K562 (cell line): ENCODE data around the gene ZNHIT2. TPM values are rescaled to one million over a fixed set of nuclear protein-coding genes. Genes with fewer than 3 reads are reported as not detected.

Source experiments
- ATF4 ChIP-seq: fragments of 450-650 bp; formaldehyde crosslinking; IDR thresholded peaks from 2 replicates; pipeline ENCODE4 v1.4.0; 2022; ENCODE audit warnings: mild to moderate bottlenecking, moderate library complexity
- EGR1 ChIP-seq: fragments of 450-650 bp; conservative IDR thresholded peaks from 2 replicates; pipeline ENCODE4 v1.6.1; 2017; ENCODE audit warnings: mild to moderate bottlenecking
- HMGN3 ChIP-seq: IDR thresholded peaks from 2 replicates; pipeline ENCODE4 v1.6.1; 2011; ENCODE audit warnings: borderline replicate concordance, low read depth, mild to moderate bottlenecking, mixed read lengths, low read length; ENCODE audit not compliant: insufficient read length; ENCODE audit errors: extremely low read depth
- KDM4B ChIP-seq, 2 experiments: fragments of 450-650 bp in 1 of 2; sonication (generic) in 1 of 2; IDR thresholded peaks; 2 replicates each; pipeline ENCODE4 v1.6.1; 2016 to 2017; ENCODE audit warnings: borderline replicate concordance in 2 of 2, antibody characterized with exemption in 1 of 2, low read depth in 1 of 2, mild to moderate bottlenecking in 1 of 2
- MED1 ChIP-seq: sonication (generic); formaldehyde crosslinking; IDR thresholded peaks from 2 replicates; pipeline ENCODE4 v1.8.1; 2023; ENCODE audit warnings: missing genetic modification reagents, borderline replicate concordance
- MGA ChIP-seq: fragments of 450-650 bp; IDR thresholded peaks from 2 replicates; pipeline ENCODE4 v1.6.1; 2016; ENCODE audit warnings: mild to moderate bottlenecking, moderate library complexity
- U2AF2 ChIP-seq: fragments of 200-400 bp; formaldehyde crosslinking; optimal IDR thresholded peaks from 2 replicates; pipeline ENCODE3; 2017; ENCODE audit warnings: low read depth, mild to moderate bottlenecking, low read length
- ZBTB43 ChIP-seq: sonication (generic); formaldehyde crosslinking; IDR thresholded peaks from 2 replicates; pipeline ENCODE4 v1.8.0; 2023; ENCODE audit warnings: mild to moderate bottlenecking, missing genetic modification reagents
- ZNF143 ChIP-seq: sonication (generic); formaldehyde crosslinking; IDR thresholded peaks from 2 replicates; pipeline ENCODE4 v1.9.0; 2022; ENCODE audit warnings: mild to moderate bottlenecking, missing genetic modification reagents
- ZNF280A ChIP-seq: fragments of 450-650 bp; IDR thresholded peaks from 2 replicates; pipeline ENCODE4 v1.6.1; 2018; ENCODE audit warnings: mild to moderate bottlenecking, low read depth; ENCODE audit not compliant: partially characterized antibody
- polyA plus RNA-seq, 8 experiments: library from polyadenylated mRNA; depleted of rRNA in 4 of 8; stranded (reverse) in 5 of 8; unstranded in 3 of 8; fragments of >200 nt; fragmentation: Nextera tagmentation in 2 of 8; fragmentation: Illumina TruSeq in 1 of 8; extraction: Ambion mirVana in 2 of 8; extraction: Trizol in 1 of 8; gene quantifications; 2 replicates each; pipeline versions ENCODE4 v1.2.1 to v1.2.3, GENCODE V29; 2011 to 2014; ENCODE audit warnings: inconsistent platforms in 1 of 8, missing spikeins in 1 of 8
- total RNA-seq, 7 experiments: library from RNA; depleted of rRNA in 6 of 7; stranded (reverse); fragments of >200 nt in 6 of 7; fragmentation: Illumina TruSeq in 2 of 7; extraction: Trizol in 2 of 7; gene quantifications; 2 replicates each; pipeline versions ENCODE4 v1.2.1 to v1.2.3, GENCODE V29; 2011 to 2021; ENCODE audit warnings: low replicate concordance in 1 of 7

Gene ZNHIT2
- total and polyA plus RNA-seq, 9 of the 15 experiments (the other 6 are each of a cell fraction or from before 2014, with no cell fraction given), result 0.08 to 39.0 (median 2.5) TPM

GRCh38 chr11:65103476-65103875 lies 14.0 kb downstream of the ZNHIT2 start (continued):
- TF ChIP-seq U2AF2 (no peak), ZNF280A (no peak), KDM4B (IDR thresholded peaks at IDR 0.05; ENCODE audit: borderline replicate concordance in 2 of 2, low read depth in 1 of 2) (no peak), ZNF143 (CRISPR knock-in tag) (no peak), HMGN3 (no peak), MGA (no peak), ATF4 (CRISPR knock-in tag) (no peak), EGR1 (no peak), ZBTB43 (no peak), MED1 (CRISPR knock-in tag) (no peak)
